Measurements from ENCODE around the gene ZNF611. TPM values are rescaled to one million over a fixed set of nuclear protein-coding genes. Genes with fewer than 3 reads are reported as not detected.

The ZNF611 gene
- total and polyA plus RNA-seq, 2 of the 13 experiments (the other 11 are each of a cell fraction or from before 2014, with no cell fraction given), result 2.7 to 4.1 TPM

GRCh38 chr19:52743091-52743490 lies 8.2 kb upstream of the ZNF611 start:
- no peaks in the 10 kb centered on the region for H3K27me3 ChIP-seq (ENCODE audit: control insufficient read depth in 1 of 2, insufficient read depth in 2 of 2, low read length in 2 of 2)
- peaks cover 36% of the 10 kb centered on the region for H3K4me1 ChIP-seq (ENCODE audit: insufficient read depth, low read length)
- intact Hi-C loops (cut with micrococcal nuclease; ENCODE audit: unreplicated experiment) (loop anchor here (10.0 kb wide), 1 partner anchor 418 kb away; no protein-coding TSS in a partner anchor), in situ Hi-C loops (cut with HindIII; ENCODE audit: extremely low pct_ligation_motif_present, low pct_unique_long_range_greater_than_20kb) (no loop called here)
- no peak overlapping the region for H2AFZ ChIP-seq (ENCODE audit: low read length)
- FAIRE-seq (no peak), ATAC-seq (no peak), DNase-seq (ENCODE audit: low spot score) (no peak)
- WGBS (ENCODE audit: low lambda C conversion rate), result 0% methylated on average over 2 of the region's 3 CpGs
- H3K9ac ChIP-seq (ENCODE audit: insufficient read depth, low read depth, low read length), result no peak overlapping the region
- BruUV-seq (replicated peaks), result no TSS peak
- H3K27ac ChIP-seq (ENCODE audit: extremely low read length, insufficient read depth, low read length), result no peak overlapping the region
- H3K36me3 ChIP-seq (replicated peaks in 1 of 2; ENCODE audit: control insufficient read depth in 1 of 2, insufficient read depth in 2 of 2, low read length in 2 of 2), result no peaks in the 10 kb centered on the region
- ChIA-PET CTCF (ENCODE audit: low intra/inter-chr PET ratio, low total read pairs) (no interaction called here), POLR2A (no interaction called here)
- H3K4me3 ChIP-seq (replicated peaks in 1 of 3; ENCODE audit: insufficient read depth in 1 of 3, low read depth in 2 of 3, low read length in 3 of 3), result no peak overlapping the region
- H3K79me2 ChIP-seq (ENCODE audit: insufficient read depth, low read length), result no peaks in the 10 kb centered on the region
- H3K4me2 ChIP-seq (ENCODE audit: low read depth, low read length), result no peak overlapping the region
- peaks cover 11% of the 10 kb centered on the region; the same call in 1 of the 2 replicates for H3K9me3 ChIP-seq (ENCODE audit: low read length)
- H4K20me1 ChIP-seq (ENCODE audit: insufficient read depth, low read length), result no peaks in the 10 kb centered on the region
- TF ChIP-seq FOSL2 (CRISPR knock-in tag; IDR thresholded peaks at IDR 0.05) (no peak), ZBTB7A (CRISPR knock-in tag; IDR thresholded peaks at IDR 0.05) (no peak), ZNF660 (CRISPR knock-in tag; IDR thresholded peaks at IDR 0.05; ENCODE audit: borderline replicate concordance, low read depth) (no peak), TFAP4 (IDR thresholded peaks at IDR 0.05; ENCODE audit: borderline replicate concordance, low read depth) (no peak), ZSCAN9 (CRISPR knock-in tag; IDR thresholded peaks at IDR 0.05; ENCODE audit: borderline replicate concordance) (no peak), AHDC1 (CRISPR knock-in tag; IDR thresholded peaks at IDR 0.05; ENCODE audit: borderline replicate concordance) (no peak), TAF15 (IDR thresholded peaks at IDR 0.05; ENCODE audit: low read depth, low read length, poor library complexity, severe bottlenecking) (no peak), KIAA2018 (CRISPR knock-in tag; IDR thresholded peaks at IDR 0.05; ENCODE audit: borderline replicate concordance) (no peak), ATM (IDR thresholded peaks at IDR 0.05; ENCODE audit: borderline replicate concordance) (no peak)

Measured in HepG2 (cell line).